H4 (cell line): ENCODE data around the gene ZNF500. TPM values are rescaled to one million over a fixed set of nuclear protein-coding genes. Genes with fewer than 3 reads are reported as not detected.
"Not testable (repeated sequence)": the region's sequence is repeated elsewhere in the genome, so short reads cannot be mapped to it uniquely, and the experiment has no call there.

Experiments
- DNase-seq: peaks from one replicate; pipeline ENCODE4 v3.0.0-alpha.2; 2015; ENCODE audit warnings: low spot score
- total RNA-seq: library from RNA; depleted of rRNA; stranded (reverse); fragments of >200 nt; shearing (Covaris generic); gene quantifications from 2 replicates; pipeline ENCODE4 v1.2.3, GENCODE V29; 2014

The ZNF500 gene
- total RNA-seq, 1 experiment from 2014 or later: 3.3 TPM

- no peak for DNase-seq
Measured at GRCh38 chr16:4796982-4797804, 30.2 kb upstream of the ZNF500 start.

- DNase-seq: no peak
Measured at GRCh38 chr16:4795828-4796572, 29.0 kb upstream of the ZNF500 start.

GRCh38 chr16:4795181-4795827, 28.3 kb upstream of the ZNF500 start, which contains the start of gene SMIM22:
Gene SMIM22 (plus strand): TSS chr16:4795369. CDS start chr16:4795735, 366 bp downstream.
- DNase-seq: no peak

- no peak for DNase-seq
Measured at GRCh38 chr16:4792951-4793513, 26.1 kb upstream of the ZNF500 start.

GRCh38 chr16:4790871-4791270, 23.9 kb upstream of the ZNF500 start:
- DNase-seq: peak; percentile 41

GRCh38 chr16:4790261-4790660, 23.3 kb upstream of the ZNF500 start:
- DNase-seq: no peak

GRCh38 chr16:4788910-4789309, 21.9 kb upstream of the ZNF500 start:
- DNase-seq: no peak

- no peak for DNase-seq
Measured at GRCh38 chr16:4788489-4788889, 21.5 kb upstream of the ZNF500 start.

- DNase-seq: no peak
Measured at GRCh38 chr16:4787627-4788482, 20.9 kb upstream of the ZNF500 start, which contains the start of gene SEPTIN12. Gene SEPTIN12 (minus strand): TSS chr16:4788345. CDS start chr16:4787645, 700 bp downstream.

- no peak for DNase-seq
Measured at GRCh38 chr16:4787068-4787467, 20.1 kb upstream of the ZNF500 start.

- no peak for DNase-seq
Measured at GRCh38 chr16:4785758-4786433, 18.9 kb upstream of the ZNF500 start.

GRCh38 chr16:4784444-4784987, 17.6 kb upstream of the ZNF500 start:
- not testable (repeated sequence) for DNase-seq

- no peak for DNase-seq
Measured at GRCh38 chr16:4783951-4784336, 17.0 kb upstream of the ZNF500 start.

- DNase-seq: no peak
Measured at GRCh38 chr16:4783251-4783950, 16.4 kb upstream of the ZNF500 start.

GRCh38 chr16:4780235-4780634, 13.3 kb upstream of the ZNF500 start:
- no peak for DNase-seq

- no peak for DNase-seq
Measured at GRCh38 chr16:4778050-4778392, 11.1 kb upstream of the ZNF500 start.

GRCh38 chr16:4777339-4778049, 10.5 kb upstream of the ZNF500 start:
- DNase-seq: no peak

GRCh38 chr16:4776141-4776705, 9.3 kb upstream of the ZNF500 start:
- DNase-seq: no peak

- DNase-seq: no peak
Measured at GRCh38 chr16:4775005-4775404, 8.0 kb upstream of the ZNF500 start.
